Fibroblast of lung (primary cell): ENCODE measurements around the gene CDH4. TPM values are rescaled to one million over a fixed set of nuclear protein-coding genes. Genes with fewer than 3 reads are reported as not detected.

Experiments used
- DNase-seq, 2 donors: peaks; one replicate each; pipeline versions ENCODE4 v3.0.0 to v3.0.0-alpha.2; 2010; ENCODE audit warnings: low read depth in 2 of 2
- H2AFZ ChIP-seq: 2 replicates; pipeline ENCODE4 v1.5.1; 2012; ENCODE audit warnings: low read length, control low read depth, inconsistent platforms
- H3K27ac ChIP-seq: 2 replicates; pipeline ENCODE4 v1.5.1; 2011; ENCODE audit warnings: low read length, control low read depth; ENCODE audit not compliant: insufficient read depth
- H3K27me3 ChIP-seq: 2 replicates; pipeline ENCODE4 v1.5.1; 2011; ENCODE audit warnings: mild to moderate bottlenecking, low read length; ENCODE audit not compliant: control insufficient read depth, insufficient read depth
- H3K36me3 ChIP-seq: 2 replicates; pipeline ENCODE4 v1.5.1; 2011; ENCODE audit warnings: low read length; ENCODE audit not compliant: control insufficient read depth, insufficient read depth
- H3K4me1 ChIP-seq: 2 replicates; pipeline ENCODE4 v1.5.1; 2011; ENCODE audit warnings: low read length; ENCODE audit not compliant: control insufficient read depth, insufficient read depth; ENCODE audit errors: extremely low read depth
- H3K4me2 ChIP-seq: 2 replicates; pipeline ENCODE4 v1.5.1; 2011; ENCODE audit warnings: low read length, control low read depth; ENCODE audit not compliant: insufficient read depth; ENCODE audit errors: extremely low read depth
- H3K4me3 ChIP-seq, 4 experiments: fragments of 200-600 bp in 1 of 4; sonication (generic) in 1 of 4; replicated peaks in 1 of 4; 2 replicates each; pipeline ENCODE4 v1.5.1; 2011 to 2016; ENCODE audit warnings: low read length in 4 of 4, low read depth in 3 of 4, mild to moderate bottlenecking in 3 of 4, control low read depth in 2 of 4, inconsistent platforms in 1 of 4, mixed read lengths in 1 of 4; ENCODE audit not compliant: insufficient read depth in 1 of 4; ENCODE audit errors: control extremely low read depth in 1 of 4
- H3K79me2 ChIP-seq: 2 replicates; pipeline ENCODE4 v1.5.1; 2012; ENCODE audit warnings: mild to moderate bottlenecking, low read length, inconsistent platforms; ENCODE audit not compliant: control insufficient read depth, insufficient read depth
- H3K9ac ChIP-seq: 2 replicates; pipeline ENCODE4 v1.5.1; 2011; ENCODE audit warnings: mild to moderate bottlenecking, low read length, control low read depth; ENCODE audit not compliant: insufficient read depth
- H3K9me3 ChIP-seq: 2 replicates; pipeline ENCODE4 v1.5.1; 2012; ENCODE audit warnings: low read depth, low read length; ENCODE audit not compliant: control insufficient read depth, insufficient read depth
- H4K20me1 ChIP-seq: 2 replicates; pipeline ENCODE4 v1.5.1; 2011; ENCODE audit warnings: low read length; ENCODE audit not compliant: control insufficient read depth, insufficient read depth; ENCODE audit errors: extremely low read depth
- EZH2 ChIP-seq: IDR thresholded peaks from 2 replicates; pipeline ENCODE4 v1.5.1; 2012; ENCODE audit warnings: low read length, control low read depth, mild to moderate bottlenecking; ENCODE audit errors: missing control alignments
- polyA plus RNA-seq, 2 donors: library from polyadenylated mRNA; depleted of rRNA in 1 of 2; stranded (reverse) in 1 of 2; unstranded in 1 of 2; fragments of >200 nt; gene quantifications; 2 replicates each; pipeline ENCODE4 v1.2.1, GENCODE V29; 2011 to 2012; ENCODE audit warnings: missing spikeins in 1 of 2
- total RNA-seq: library from RNA; depleted of rRNA; stranded (reverse); fragments of >200 nt; gene quantifications from 2 replicates; pipeline ENCODE4 v1.2.1, GENCODE V29; 2014
- TF ChIP-seq, protein P1 (sequence below), 2 donors: IDR thresholded peaks in 1 of 2; conservative IDR thresholded peaks in 1 of 2; 1 replicate in 1 of 2; 2 replicates in 1 of 2; pipeline ENCODE4 v1.5.1; 2011 to 2012; ENCODE audit warnings: low read length in 2 of 2, control low read depth in 1 of 2, inconsistent platforms in 1 of 2, low read depth in 1 of 2, mild to moderate bottlenecking in 1 of 2

CDH4 gene
- total and polyA plus RNA-seq, 2 donors (not counting 1 experiment from before 2014, with no cell fraction given), result 4.8 to 6.8 TPM

DNA sequence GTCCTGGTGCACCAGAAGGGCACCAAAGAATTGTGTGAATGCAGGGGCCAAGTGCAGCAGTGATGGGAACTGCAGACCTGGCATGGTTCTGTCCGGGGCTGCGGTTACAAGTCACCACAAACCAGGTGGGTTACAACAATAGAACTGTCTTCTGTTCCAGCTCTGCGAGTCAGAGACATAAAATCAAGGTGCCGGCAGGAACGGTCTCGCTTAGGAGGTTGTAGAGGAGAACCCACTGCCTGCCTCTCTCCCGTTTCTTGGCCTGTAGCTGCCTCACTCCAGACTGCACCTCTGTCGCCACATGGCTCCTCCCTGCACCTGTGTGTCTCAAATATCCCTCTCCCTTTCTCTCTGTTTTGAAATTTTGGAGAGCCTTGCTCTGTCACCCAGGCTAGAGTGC, 670.4 kb downstream of the CDH4 start:
- peaks cover 4% of the 10 kb centered on the region for H3K9me3 ChIP-seq
- no peak for DNase-seq
- no peaks in the 10 kb centered on the region for H3K4me1 ChIP-seq
- no peak overlapping the region for H2AFZ ChIP-seq
- H3K4me3 ChIP-seq, result no peak overlapping the region
- H3K36me3 ChIP-seq, result no peaks in the 10 kb centered on the region
- no peak overlapping the region for H3K9ac ChIP-seq
- no peak overlapping the region for H3K27ac ChIP-seq
- no peaks in the 10 kb centered on the region for H4K20me1 ChIP-seq
- TF ChIP-seq EZH2, result no peak
- TF ChIP-seq, protein P1, sequence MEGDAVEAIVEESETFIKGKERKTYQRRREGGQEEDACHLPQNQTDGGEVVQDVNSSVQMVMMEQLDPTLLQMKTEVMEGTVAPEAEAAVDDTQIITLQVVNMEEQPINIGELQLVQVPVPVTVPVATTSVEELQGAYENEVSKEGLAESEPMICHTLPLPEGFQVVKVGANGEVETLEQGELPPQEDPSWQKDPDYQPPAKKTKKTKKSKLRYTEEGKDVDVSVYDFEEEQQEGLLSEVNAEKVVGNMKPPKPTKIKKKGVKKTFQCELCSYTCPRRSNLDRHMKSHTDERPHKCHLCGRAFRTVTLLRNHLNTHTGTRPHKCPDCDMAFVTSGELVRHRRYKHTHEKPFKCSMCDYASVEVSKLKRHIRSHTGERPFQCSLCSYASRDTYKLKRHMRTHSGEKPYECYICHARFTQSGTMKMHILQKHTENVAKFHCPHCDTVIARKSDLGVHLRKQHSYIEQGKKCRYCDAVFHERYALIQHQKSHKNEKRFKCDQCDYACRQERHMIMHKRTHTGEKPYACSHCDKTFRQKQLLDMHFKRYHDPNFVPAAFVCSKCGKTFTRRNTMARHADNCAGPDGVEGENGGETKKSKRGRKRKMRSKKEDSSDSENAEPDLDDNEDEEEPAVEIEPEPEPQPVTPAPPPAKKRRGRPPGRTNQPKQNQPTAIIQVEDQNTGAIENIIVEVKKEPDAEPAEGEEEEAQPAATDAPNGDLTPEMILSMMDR (conservative IDR thresholded peaks at IDR 0.05 in 1 of 2, IDR thresholded peaks at IDR 0.05 in 1 of 2; ENCODE audit: low read depth in 1 of 2, low read length in 2 of 2), result no peak
- H3K4me2 ChIP-seq, result no peak overlapping the region
- no peaks in the 10 kb centered on the region for H3K27me3 ChIP-seq
- H3K79me2 ChIP-seq, result no peaks in the 10 kb centered on the region

DNA sequence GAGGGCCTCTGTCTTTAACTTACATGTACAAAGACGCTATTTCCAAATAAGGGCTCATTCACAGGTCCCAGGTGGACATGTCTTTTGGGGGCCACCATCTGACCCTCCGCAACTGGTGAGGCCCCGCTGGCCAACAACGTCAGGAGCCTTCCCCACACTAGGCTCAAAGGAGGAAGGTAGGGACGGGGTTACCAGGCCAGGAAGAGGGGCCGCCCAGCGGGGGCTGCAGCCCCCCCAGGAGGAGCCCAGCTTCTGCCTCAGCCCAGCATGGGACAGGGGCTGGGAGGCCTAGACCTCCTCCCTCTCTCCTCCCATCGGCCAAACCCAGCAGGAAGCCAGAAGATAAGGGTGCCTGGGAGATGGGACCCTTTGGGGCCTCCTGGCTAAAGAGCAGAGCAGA, 670.9 kb downstream of the CDH4 start:
- Histone ChIP-seq H2AFZ (no peak overlapping the region), H3K9ac (no peak overlapping the region), H4K20me1 (no peaks in the 10 kb centered on the region), H3K4me3 (no peak overlapping the region), H3K36me3 (no peaks in the 10 kb centered on the region), H3K79me2 (no peaks in the 10 kb centered on the region), H3K27ac (no peak overlapping the region), H3K4me1 (no peaks in the 10 kb centered on the region), H3K4me2 (no peak overlapping the region), H3K27me3 (no peaks in the 10 kb centered on the region), H3K9me3 (peaks cover 4% of the 10 kb centered on the region)
- no peak for DNase-seq
- TF ChIP-seq EZH2, result no peak
- TF ChIP-seq, protein P1 (conservative IDR thresholded peaks at IDR 0.05 in 1 of 2, IDR thresholded peaks at IDR 0.05 in 1 of 2; ENCODE audit: low read depth in 1 of 2, low read length in 2 of 2), result no peak

DNA sequence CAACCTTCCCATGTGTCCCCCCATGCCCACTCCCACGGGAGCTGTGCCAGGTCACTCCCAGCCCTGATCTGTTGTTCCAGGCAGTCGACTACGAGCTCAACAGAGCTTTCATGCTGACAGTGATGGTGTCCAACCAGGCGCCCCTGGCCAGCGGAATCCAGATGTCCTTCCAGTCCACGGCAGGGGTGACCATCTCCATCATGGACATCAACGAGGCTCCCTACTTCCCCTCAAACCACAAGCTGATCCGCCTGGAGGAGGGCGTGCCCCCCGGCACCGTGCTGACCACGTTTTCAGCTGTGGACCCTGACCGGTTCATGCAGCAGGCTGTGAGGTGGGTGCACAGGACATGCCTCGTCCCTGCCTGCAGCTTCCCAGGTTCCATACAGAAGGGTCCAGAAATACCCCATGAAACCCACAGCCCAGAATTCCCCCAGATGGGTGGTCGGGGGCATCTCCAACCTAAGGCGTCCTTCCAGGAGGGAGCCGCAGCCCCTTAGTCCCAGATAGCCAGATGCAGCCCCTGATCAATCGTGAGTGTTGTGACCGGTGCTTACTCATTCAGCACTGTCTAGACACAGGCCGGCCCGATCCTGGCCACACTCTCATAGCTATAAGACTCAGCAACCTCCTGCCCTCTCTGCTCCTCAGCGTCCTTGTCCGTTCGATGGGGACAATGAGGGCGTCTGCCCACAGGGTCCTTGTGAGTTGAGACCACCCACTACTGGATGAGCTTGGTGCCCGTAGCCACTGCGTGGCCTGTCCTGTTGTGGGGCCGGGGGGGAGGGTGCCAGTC, 671.5 kb downstream of the CDH4 start:
- Histone ChIP-seq H3K9me3 (peaks cover 4% of the 10 kb centered on the region), H3K27ac (no peak overlapping the region), H3K9ac (no peak overlapping the region), H3K4me3 (no peak overlapping the region), H3K4me1 (no peaks in the 10 kb centered on the region), H3K4me2 (no peak overlapping the region), H3K36me3 (no peaks in the 10 kb centered on the region), H4K20me1 (no peaks in the 10 kb centered on the region), H3K79me2 (no peaks in the 10 kb centered on the region), H3K27me3 (no peaks in the 10 kb centered on the region), H2AFZ (no peak overlapping the region)
- peak in 1 of 2 donors; percentile 65 for DNase-seq
- TF ChIP-seq, protein P1 (conservative IDR thresholded peaks at IDR 0.05 in 1 of 2, IDR thresholded peaks at IDR 0.05 in 1 of 2; ENCODE audit: low read depth in 1 of 2, low read length in 2 of 2), result no peak
- TF ChIP-seq EZH2, result no peak
